HG02571 (cell line): ENCODE measurements around the gene PPP2R5A.
"Not testable (repeated sequence)": the region's sequence is repeated elsewhere in the genome, so short reads cannot be mapped to it uniquely, and the experiment has no call there.

Experiments
- ATAC-seq: cut with Tn5 transposase; IDR thresholded peaks from one replicate; pipeline ENCODE4 v1.9.1; 2021; ENCODE audit warnings: mild to moderate bottlenecking, moderate library complexity; ENCODE audit not compliant: unreplicated experiment

PPP2R5A gene

GRCh38 chr1:212294983-212295382 lies 9.8 kb downstream of the PPP2R5A start:
- ATAC-seq: no peak

GRCh38 chr1:212295579-212295978 lies 10.4 kb downstream of the PPP2R5A start:
- ATAC-seq: no peak

- ATAC-seq: no peak
Observed at GRCh38 chr1:212297338-212297737, 12.1 kb downstream of the PPP2R5A start.

- ATAC-seq: no peak
Observed at GRCh38 chr1:212301580-212301979, 16.4 kb downstream of the PPP2R5A start.

GRCh38 chr1:212302745-212303383 lies 17.7 kb downstream of the PPP2R5A start:
- ATAC-seq: no peak

GRCh38 chr1:212305342-212305741 lies 20.1 kb downstream of the PPP2R5A start:
- ATAC-seq: no peak

- not testable (repeated sequence) for ATAC-seq
Observed at GRCh38 chr1:212305984-212306452, 20.8 kb downstream of the PPP2R5A start.

- no peak for ATAC-seq
Observed at GRCh38 chr1:212309967-212310366, 24.8 kb downstream of the PPP2R5A start.

- ATAC-seq: no peak
Observed at GRCh38 chr1:212310383-212310782, 25.2 kb downstream of the PPP2R5A start.

- ATAC-seq: no peak
Observed at GRCh38 chr1:212311836-212312497, 26.8 kb downstream of the PPP2R5A start.

GRCh38 chr1:212313616-212314015 lies 28.4 kb downstream of the PPP2R5A start:
- no peak for ATAC-seq

- no peak for ATAC-seq
Observed at GRCh38 chr1:212315184-212315583, 30.0 kb downstream of the PPP2R5A start.

- ATAC-seq: no peak
Observed at GRCh38 chr1:212315907-212316306, 30.7 kb downstream of the PPP2R5A start.

GRCh38 chr1:212317916-212318315 lies 32.7 kb downstream of the PPP2R5A start:
- ATAC-seq: no peak

- ATAC-seq: not testable (repeated sequence)
Observed at GRCh38 chr1:212321031-212321430, 35.8 kb downstream of the PPP2R5A start.

GRCh38 chr1:212323066-212323465 lies 37.9 kb downstream of the PPP2R5A start:
- ATAC-seq: no peak

GRCh38 chr1:212326541-212326940 lies 41.3 kb downstream of the PPP2R5A start:
- no peak for ATAC-seq

- no peak for ATAC-seq
Observed at GRCh38 chr1:212328248-212328647, 43.0 kb downstream of the PPP2R5A start.

- ATAC-seq: no peak
Observed at GRCh38 chr1:212329105-212329504, 43.9 kb downstream of the PPP2R5A start.

- no peak for ATAC-seq
Observed at GRCh38 chr1:212341090-212341489, 55.9 kb downstream of the PPP2R5A start.

GRCh38 chr1:212344905-212345304 lies 59.7 kb downstream of the PPP2R5A start:
- no peak for ATAC-seq

GRCh38 chr1:212346601-212347000 lies 61.4 kb downstream of the PPP2R5A start:
- ATAC-seq: no peak
